ENCODE results near the gene VPS54.

- no peak for TF ChIP-seq CTCF (IDR thresholded peaks at IDR 0.05)
- no peak for TF ChIP-seq POLR2A (IDR thresholded peaks at IDR 0.05)
Measured at GRCh38 chr2:64056021-64056420, 36.8 kb upstream of the VPS54 start.

Measured in vagina (tissue), 2 donors.